Effector memory CD8-positive, alpha-beta T cell (primary cell): Measurements from ENCODE around the gene TEX44.

Experiments
- ATAC-seq: fragments of 150-1000 bp; cut with Tn5 transposase; replicated peaks from 2 replicates; pipeline ENCODE4 v1.10.0; 2021; ENCODE audit warnings: mild to moderate bottlenecking, moderate library complexity
- DNase-seq, 3 experiments: peaks; one replicate each; pipeline ENCODE4 v3.0.0; 2021
- H3K27ac Mint-ChIP-seq, 2 donors: one replicate each; pipeline ENCODE4 v1.8.0; 2022; ENCODE audit warnings: mild to moderate bottlenecking in 2 of 2, mixed read lengths in 2 of 2, moderate library complexity in 2 of 2
- H3K27me3 Mint-ChIP-seq, 2 donors: one replicate each; pipeline ENCODE4 v1.8.0; 2022; ENCODE audit warnings: mixed read lengths in 2 of 2
- H3K36me3 Mint-ChIP-seq: one replicate; pipeline ENCODE4 v1.8.0; 2022; ENCODE audit warnings: mild to moderate bottlenecking, moderate library complexity, mixed read lengths; ENCODE audit not compliant: insufficient read depth
- H3K4me1 Mint-ChIP-seq, 2 donors: one replicate each; pipeline ENCODE4 v1.8.0; 2022; ENCODE audit warnings: low read depth in 2 of 2, mixed read lengths in 2 of 2
- H3K4me3 Mint-ChIP-seq, 2 donors: one replicate each; pipeline ENCODE4 v1.8.0; 2022; ENCODE audit warnings: mild to moderate bottlenecking in 2 of 2, mixed read lengths in 2 of 2, moderate library complexity in 2 of 2
- H3K9me3 Mint-ChIP-seq, 2 donors: one replicate each; pipeline ENCODE4 v1.8.0; 2022; ENCODE audit warnings: mixed read lengths in 2 of 2

TEX44 gene

GRCh38 chr2:231604101-231604684, 11.5 kb downstream of the TEX44 start:
- peak in 2 of 3 experiments; percentile 37 to 53 for DNase-seq
- Mint-ChIP-seq H3K9me3 (no peaks in the 10 kb centered on the region), H3K27ac (peak overlapping the region; percentile 94), H3K27me3 (peaks cover 0 to 6% of the 10 kb centered on the region in 2 donors), H3K36me3 (peaks cover 36% of the 10 kb centered on the region), H3K4me3 (peak overlapping the region; percentile 70), H3K4me1 (peaks cover 11 to 12% of the 10 kb centered on the region in 2 donors)
- no peak for ATAC-seq

DNA sequence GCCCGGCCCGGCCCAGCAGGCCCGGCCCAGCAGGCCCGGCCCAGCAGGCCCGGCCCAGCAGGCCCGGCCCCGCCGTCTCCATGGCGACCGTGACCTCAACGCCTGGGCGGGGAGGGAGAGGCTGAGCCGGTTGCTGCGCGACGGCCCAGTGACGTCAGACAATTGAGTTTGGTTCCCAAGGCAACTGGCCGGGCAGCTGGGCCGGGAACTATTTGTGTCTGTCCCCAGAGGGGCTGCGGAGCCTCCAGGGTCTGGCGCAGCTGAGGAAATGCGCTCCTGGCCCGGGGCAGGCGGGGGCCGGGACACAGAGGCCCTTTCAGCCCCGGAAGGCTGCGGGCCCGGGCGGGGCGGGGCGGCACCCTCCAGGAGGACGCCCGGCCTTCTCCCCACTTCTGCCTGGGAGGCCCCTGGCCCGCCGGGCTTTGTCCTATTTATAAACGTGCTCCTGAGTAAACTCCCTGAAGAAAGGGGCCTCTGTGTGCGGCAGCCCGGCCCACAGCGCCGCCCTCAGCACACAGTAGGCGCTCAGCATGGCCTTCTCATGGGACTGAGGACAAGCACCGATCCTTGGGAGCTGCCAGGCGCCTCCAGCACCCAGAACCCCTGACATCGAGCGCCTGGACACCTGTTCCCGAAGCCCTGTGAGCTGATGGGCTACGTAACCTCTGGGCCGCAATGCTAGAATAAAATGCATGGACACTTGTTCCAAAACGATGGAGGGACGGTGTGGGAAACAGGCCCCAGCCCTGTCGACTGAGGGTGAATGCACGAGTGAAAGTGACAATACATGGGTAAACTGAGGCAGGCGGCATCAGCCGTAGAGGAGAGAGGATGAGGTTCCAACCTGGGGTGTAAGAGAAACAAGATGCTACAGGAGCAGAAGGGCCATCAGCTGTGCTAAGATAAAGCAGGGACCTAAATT, 12.3 kb downstream of the TEX44 start:
- H3K36me3 Mint-ChIP-seq = peaks cover 36% of the 10 kb centered on the region
- H3K27me3 Mint-ChIP-seq = peaks cover 0 to 6% of the 10 kb centered on the region in 2 donors
- H3K4me3 Mint-ChIP-seq = peak overlapping the region; percentile 70
- ATAC-seq (peak; percentile 83), DNase-seq (peak; percentile 96 to 98 (median 98))
- H3K4me1 Mint-ChIP-seq = peaks cover 11 to 12% of the 10 kb centered on the region in 2 donors
- H3K27ac Mint-ChIP-seq = peak overlapping the region; percentile 94
- H3K9me3 Mint-ChIP-seq = no peaks in the 10 kb centered on the region

DNA sequence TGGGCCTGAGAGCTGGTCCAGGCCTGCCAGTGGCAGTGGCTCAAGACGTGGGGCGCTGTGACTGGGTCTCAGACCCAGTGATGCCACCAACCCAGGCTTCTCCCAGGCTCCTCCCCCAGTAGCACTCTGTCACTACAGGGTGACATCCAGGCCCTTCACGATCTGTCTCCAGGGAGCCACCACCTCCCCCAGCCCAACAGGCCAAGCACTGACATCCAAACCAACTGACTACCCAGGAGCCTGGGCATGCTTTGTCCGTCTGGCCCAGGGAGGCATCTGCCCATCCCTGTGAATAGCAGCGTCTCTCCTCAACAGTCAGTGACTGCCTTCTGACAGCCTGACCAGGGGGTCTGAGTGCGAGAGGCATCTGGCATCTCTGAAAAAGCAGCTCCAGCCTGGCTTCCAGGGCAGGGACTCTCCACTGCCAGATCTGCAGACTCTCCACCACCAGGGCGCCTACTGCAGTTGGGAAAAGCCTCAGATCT, 13.0 kb downstream of the TEX44 start:
- H3K36me3 Mint-ChIP-seq = peaks cover 36% of the 10 kb centered on the region
- H3K4me1 Mint-ChIP-seq = peaks cover 12 to 14% of the 10 kb centered on the region in 2 donors
- no peak for ATAC-seq
- peak overlapping the region; percentile 70 for H3K4me3 Mint-ChIP-seq
- H3K27me3 Mint-ChIP-seq = peaks cover 0 to 6% of the 10 kb centered on the region in 2 donors
- H3K9me3 Mint-ChIP-seq = no peaks in the 10 kb centered on the region
- no peak for DNase-seq
- peak overlapping the region; percentile 94 for H3K27ac Mint-ChIP-seq

DNA sequence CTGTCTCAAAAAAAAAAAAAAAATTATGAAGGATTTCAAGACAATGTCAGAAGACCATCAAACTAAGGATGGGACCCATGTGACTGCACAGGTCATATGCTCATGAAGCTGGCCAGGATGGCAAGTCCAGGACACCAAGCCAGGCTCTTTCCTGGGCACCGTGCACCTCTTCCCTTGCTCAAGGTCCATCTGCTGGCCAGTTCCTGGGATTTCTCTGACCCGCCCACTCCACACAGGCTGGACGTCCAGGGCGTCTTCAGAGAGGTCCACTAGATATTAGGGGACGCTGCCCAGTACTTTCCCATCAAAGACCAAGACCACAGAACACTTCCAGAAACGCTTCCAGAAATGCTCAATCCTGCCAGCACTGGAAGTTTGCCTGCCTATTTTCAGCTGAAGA, 14.3 kb downstream of the TEX44 start:
- H3K27ac Mint-ChIP-seq = peak overlapping the region in 1 of 2 donors; percentile 94

DNA sequence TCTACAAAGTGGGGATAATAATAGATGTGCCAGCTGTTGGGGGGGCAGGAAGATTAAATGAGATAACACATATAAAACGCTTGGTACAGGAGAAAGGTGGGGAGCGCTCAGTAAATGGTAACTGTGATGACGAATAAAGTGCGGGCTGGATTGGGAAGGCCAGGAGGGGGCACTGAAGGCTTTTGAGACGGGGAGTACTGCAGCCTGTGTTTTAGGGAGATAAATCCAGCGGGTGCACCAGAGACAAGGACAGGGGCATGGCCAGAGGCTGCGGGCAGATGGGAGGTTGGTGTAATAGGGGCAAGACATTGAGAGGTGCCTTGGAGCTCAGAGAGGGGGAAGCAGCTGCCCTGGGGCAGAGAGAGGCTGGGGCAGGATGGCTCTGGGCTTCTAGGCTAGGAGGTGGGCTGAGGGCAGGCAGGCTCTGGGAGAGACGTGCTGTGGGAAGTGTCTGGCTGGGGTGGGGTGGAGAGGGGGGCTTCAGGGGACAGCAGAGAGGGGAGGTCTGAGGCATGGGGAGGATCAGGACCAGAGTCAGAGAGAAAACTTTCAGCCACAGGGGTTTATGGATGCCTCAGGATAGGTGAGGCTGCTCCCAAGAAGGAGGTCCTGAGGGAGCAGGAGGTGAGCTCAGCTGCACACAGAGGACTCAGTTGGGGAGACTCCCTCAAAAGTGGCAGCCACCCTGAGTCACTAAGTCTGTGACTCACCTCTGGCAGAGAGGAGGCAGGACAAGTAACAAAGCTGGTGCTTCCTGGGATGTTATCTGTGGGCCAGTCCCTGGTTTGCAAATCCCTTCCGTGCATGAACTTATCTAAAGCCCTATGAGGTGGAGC, 18.8 kb downstream of the TEX44 start:
- peak overlapping the region; percentile 36 to 47 for H3K27ac Mint-ChIP-seq
- H3K36me3 Mint-ChIP-seq = peaks cover 17% of the 10 kb centered on the region
- no peak for ATAC-seq
- H3K4me3 Mint-ChIP-seq = peak overlapping the region in 1 of 2 donors; percentile 41
- peaks cover 0 to 6% of the 10 kb centered on the region in 2 donors for H3K27me3 Mint-ChIP-seq
- H3K4me1 Mint-ChIP-seq = peaks cover 15 to 17% of the 10 kb centered on the region in 2 donors
- DNase-seq = no peak
- no peaks in the 10 kb centered on the region for H3K9me3 Mint-ChIP-seq

More for the DNA sequence above, 14.3 kb downstream of the TEX44 start:
- peaks cover 10 to 12% of the 10 kb centered on the region in 2 donors for H3K4me1 Mint-ChIP-seq
- ATAC-seq (no peak), DNase-seq (no peak)
- no peaks in the 10 kb centered on the region for H3K9me3 Mint-ChIP-seq
- H3K36me3 Mint-ChIP-seq = peaks cover 35% of the 10 kb centered on the region
- peaks cover 0 to 6% of the 10 kb centered on the region in 2 donors for H3K27me3 Mint-ChIP-seq
- H3K4me3 Mint-ChIP-seq = no peak overlapping the region

DNA sequence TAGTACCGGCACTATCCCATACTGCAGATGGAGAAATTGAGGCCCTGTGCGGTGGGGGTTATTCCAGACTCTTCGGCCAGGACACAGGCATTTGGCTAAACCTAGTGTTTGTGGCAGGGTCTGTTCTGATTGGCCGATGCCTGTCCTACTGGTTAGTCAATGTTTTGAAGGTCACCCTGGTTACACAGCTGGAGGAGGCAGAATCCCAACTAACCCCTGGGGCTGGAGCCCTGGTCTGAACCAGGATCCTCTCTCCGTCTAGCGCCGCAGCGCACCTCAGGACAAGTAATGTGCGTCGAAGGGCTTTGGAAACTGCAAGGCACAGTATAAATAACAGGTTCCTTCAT, 19.4 kb downstream of the TEX44 start:
- DNase-seq (no peak), ATAC-seq (no peak)
- Mint-ChIP-seq H3K27ac (peak overlapping the region in 1 of 2 donors; percentile 90), H3K9me3 (no peaks in the 10 kb centered on the region), H3K36me3 (peaks cover 17% of the 10 kb centered on the region), H3K27me3 (peaks cover 0 to 6% of the 10 kb centered on the region in 2 donors), H3K4me1 (peaks cover 15 to 17% of the 10 kb centered on the region in 2 donors), H3K4me3 (peak overlapping the region in 1 of 2 donors; percentile 84)

GRCh38 chr2:231612456-231613330, 20.0 kb downstream of the TEX44 start:
- peak overlapping the region; percentile 79 to 84 for H3K4me3 Mint-ChIP-seq
- peaks cover 0 to 6% of the 10 kb centered on the region in 2 donors for H3K27me3 Mint-ChIP-seq
- peaks cover 15 to 17% of the 10 kb centered on the region in 2 donors for H3K4me1 Mint-ChIP-seq
- H3K9me3 Mint-ChIP-seq = no peaks in the 10 kb centered on the region
- peak; percentile 85 to 86 (median 85) for DNase-seq
- ATAC-seq = peak; percentile 74
- H3K36me3 Mint-ChIP-seq = peaks cover 17% of the 10 kb centered on the region
- peak overlapping the region; percentile 76 to 90 for H3K27ac Mint-ChIP-seq

GRCh38 chr2:231613331-231613662, 20.6 kb downstream of the TEX44 start:
- H3K4me1 Mint-ChIP-seq = peaks cover 15 to 17% of the 10 kb centered on the region in 2 donors
- H3K4me3 Mint-ChIP-seq = peak overlapping the region; percentile 79 to 84
- H3K36me3 Mint-ChIP-seq = peaks cover 17% of the 10 kb centered on the region
- ATAC-seq = peak; percentile 0
- H3K27me3 Mint-ChIP-seq = peaks cover 0 to 4% of the 10 kb centered on the region in 2 donors
- H3K9me3 Mint-ChIP-seq = no peaks in the 10 kb centered on the region
- H3K27ac Mint-ChIP-seq = peak overlapping the region; percentile 76 to 90
- no peak for DNase-seq

DNA sequence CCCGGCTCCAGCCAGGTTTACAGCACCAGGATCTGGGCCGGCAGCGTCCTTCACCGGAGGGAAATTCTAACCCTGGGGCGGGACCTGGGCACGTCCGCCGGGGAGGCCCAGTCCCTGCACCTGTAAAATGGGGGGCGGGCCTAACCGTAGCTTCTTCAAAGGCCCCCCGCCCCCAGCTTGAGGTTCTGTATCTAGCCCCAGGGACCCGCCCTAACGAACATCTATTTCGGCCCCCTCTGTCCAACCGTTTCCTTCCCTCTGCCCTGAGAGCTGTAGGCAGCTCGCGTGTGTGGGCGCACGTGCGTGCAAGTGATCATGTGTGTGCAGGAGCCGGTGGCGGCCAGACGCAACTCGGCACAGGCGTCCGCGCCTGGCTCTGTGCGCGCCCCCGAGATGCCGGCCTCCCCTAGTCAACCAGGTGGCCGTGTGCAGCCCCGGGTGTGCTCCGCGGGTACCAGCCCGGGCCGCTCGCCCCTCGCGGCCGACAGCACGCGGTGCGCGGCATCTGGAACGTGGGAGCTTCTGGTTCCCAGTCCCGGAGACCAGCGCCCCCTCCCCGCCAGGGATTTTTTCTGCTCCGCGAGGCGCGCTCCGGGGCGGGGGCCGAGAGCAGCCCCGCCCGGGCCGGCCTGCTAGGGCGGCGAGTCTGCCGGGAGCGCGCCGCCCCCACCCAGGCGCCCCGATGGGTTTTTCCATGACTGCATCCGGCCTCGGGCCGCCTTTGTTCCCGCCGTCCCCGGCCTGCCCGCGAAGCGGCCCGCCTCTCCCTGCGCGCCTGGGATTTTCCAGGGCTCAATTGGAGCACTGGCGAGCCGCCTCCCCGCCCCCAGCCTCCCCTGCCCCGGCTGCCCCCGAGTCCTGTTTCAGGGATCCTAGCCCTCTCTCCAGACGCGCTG, 21.2 kb downstream of the TEX44 start:
- ATAC-seq (peak; percentile 62), DNase-seq (peak; percentile 34 to 42 (median 37))
- Mint-ChIP-seq H3K36me3 (peaks cover 17% of the 10 kb centered on the region), H3K27me3 (no peaks in the 10 kb centered on the region), H3K27ac (peak overlapping the region; percentile 76 to 90), H3K4me3 (peak overlapping the region; percentile 79 to 84), H3K9me3 (no peaks in the 10 kb centered on the region), H3K4me1 (peaks cover 15 to 17% of the 10 kb centered on the region in 2 donors)

DNA sequence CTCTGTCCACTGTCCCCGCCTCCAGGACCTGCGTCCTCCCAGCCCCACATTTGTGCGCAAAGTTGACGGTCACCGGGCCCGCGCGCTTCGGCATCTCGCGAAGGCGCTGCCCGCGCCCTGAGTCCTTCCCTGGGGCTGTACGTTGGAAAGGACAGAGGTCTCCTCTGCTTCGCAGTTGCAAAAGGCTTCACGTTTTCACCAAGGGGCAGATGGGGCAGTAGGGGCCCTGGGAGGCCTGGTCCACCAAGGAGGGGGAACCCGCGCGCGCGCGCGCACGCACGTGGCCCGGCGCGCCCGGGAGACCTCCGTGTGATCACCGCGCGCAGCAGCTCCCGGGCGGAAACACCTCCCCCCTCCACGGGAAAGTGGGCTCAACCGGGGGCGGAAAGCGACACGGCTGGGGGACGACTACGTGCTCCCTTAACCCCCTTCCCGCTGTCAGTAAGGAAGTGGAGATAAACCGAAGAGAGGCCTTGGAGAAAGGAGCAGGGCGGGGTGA, 21.9 kb downstream of the TEX44 start:
- Mint-ChIP-seq H3K4me3 (peak overlapping the region; percentile 79 to 84), H3K9me3 (no peaks in the 10 kb centered on the region), H3K27ac (peak overlapping the region; percentile 76 to 90), H3K4me1 (peaks cover 15 to 17% of the 10 kb centered on the region in 2 donors), H3K36me3 (peaks cover 17% of the 10 kb centered on the region), H3K27me3 (no peaks in the 10 kb centered on the region)
- DNase-seq = peak in 1 of 3 experiments; percentile 28
- no peak for ATAC-seq

DNA sequence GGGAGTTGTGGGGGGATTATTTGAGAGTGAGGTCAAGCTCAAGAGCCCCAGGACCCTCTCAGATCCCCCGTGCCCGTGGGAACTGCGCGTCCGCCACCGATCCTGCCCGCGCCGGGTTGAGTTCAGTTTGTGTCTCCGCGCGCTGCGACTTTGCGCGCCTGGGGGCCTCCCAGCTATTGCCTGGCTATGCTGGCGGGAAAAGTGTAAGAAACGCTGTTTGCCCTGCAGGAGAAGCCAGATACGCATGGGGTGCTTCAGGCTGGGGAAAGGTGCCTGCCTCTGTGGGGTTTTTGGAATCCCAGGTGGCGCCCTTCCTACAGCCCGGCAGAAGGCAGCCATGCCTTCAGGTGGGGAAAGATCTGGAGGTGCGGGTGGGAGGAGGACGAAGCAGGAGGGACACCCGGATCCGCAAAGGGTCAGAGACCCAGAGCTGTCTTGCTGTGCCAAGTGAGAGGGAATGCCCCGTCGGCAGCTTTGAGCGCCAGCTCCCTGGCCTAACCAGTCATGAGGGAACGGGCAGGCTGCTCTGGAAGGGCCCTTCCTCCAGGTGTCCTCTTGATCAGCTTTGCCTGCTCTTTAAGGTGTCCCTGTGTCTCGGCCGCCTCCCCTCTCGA, 22.5 kb downstream of the TEX44 start:
- ATAC-seq = no peak
- Mint-ChIP-seq H3K9me3 (no peaks in the 10 kb centered on the region), H3K4me3 (peak overlapping the region; percentile 79 to 84), H3K27me3 (no peaks in the 10 kb centered on the region), H3K36me3 (peaks cover 17% of the 10 kb centered on the region), H3K4me1 (peaks cover 15 to 17% of the 10 kb centered on the region in 2 donors), H3K27ac (peak overlapping the region; percentile 76 to 90)
- no peak for DNase-seq
